ENCODE results near the gene TAX1BP1. TPM values are rescaled to one million over a fixed set of nuclear protein-coding genes. Genes with fewer than 3 reads are reported as not detected.

The TAX1BP1 gene
- total and polyA plus RNA-seq, 2 donors (not counting 3 experiments of a cell fraction or from before 2014, with no cell fraction given): 77.7 to 93.2 TPM

GRCh38 chr7:27866256-27866655 lies 126.3 kb downstream of the TAX1BP1 start:
- H3K4me2 ChIP-seq (ENCODE audit: insufficient read depth, low read length): no peak overlapping the region
- FAIRE-seq: no peak
- no peak overlapping the region for H2AFZ ChIP-seq (ENCODE audit: low read depth, low read length)
- H3K27me3 ChIP-seq (ENCODE audit: control insufficient read depth in 2 of 2, insufficient read depth in 2 of 2, low read length in 2 of 2): no peaks in the 10 kb centered on the region
- H3K4me1 ChIP-seq (ENCODE audit: control insufficient read depth, extremely low read depth, insufficient read depth, low read length): no peaks in the 10 kb centered on the region
- H3K9ac ChIP-seq (replicated peaks; ENCODE audit: extremely low read depth, insufficient read depth, low read length): no peak overlapping the region
- H3K79me2 ChIP-seq (ENCODE audit: control insufficient read depth, insufficient read depth, low read length): no peaks in the 10 kb centered on the region
- intact Hi-C loops (cut with micrococcal nuclease): no loop called here
- no peaks in the 10 kb centered on the region for H3K9me1 ChIP-seq (replicated peaks; ENCODE audit: control insufficient read depth, extremely low read depth, insufficient read depth, low read length)
- H3K27ac ChIP-seq (ENCODE audit: insufficient read depth, low read depth, low read length): no peak overlapping the region
- TF ChIP-seq FOS (IDR thresholded peaks at IDR 0.05; ENCODE audit: borderline replicate concordance, insufficient read depth, low read length) (no peak), GATA2 (IDR thresholded peaks at IDR 0.05; ENCODE audit: insufficient read depth, insufficient read length, low read depth, low read length) (no peak), POLR2AphosphoS5 (IDR thresholded peaks at IDR 0.05; ENCODE audit: insufficient read depth, low read depth, low read length) (no peak), EZH2 (IDR thresholded peaks at IDR 0.05; ENCODE audit: borderline replicate concordance, low read depth, low read length, severe bottlenecking) (no peak), CTCF (IDR thresholded peaks at IDR 0.05; ENCODE audit: extremely low read depth in 1 of 2, insufficient read depth in 1 of 2, low read depth in 1 of 2, low read length in 2 of 2) (no peak), POLR2A (IDR thresholded peaks at IDR 0.05; ENCODE audit: low read depth, low read length) (no peak), JUN (IDR thresholded peaks at IDR 0.05; ENCODE audit: borderline replicate concordance, insufficient read depth, insufficient read length, low read depth) (no peak), MAX (IDR thresholded peaks at IDR 0.05; ENCODE audit: insufficient read depth, insufficient read length) (no peak), MYC (IDR thresholded peaks at IDR 0.05; ENCODE audit: low read depth, low read length) (no peak)
- no peaks in the 10 kb centered on the region for H4K20me1 ChIP-seq (replicated peaks; ENCODE audit: control insufficient read depth, extremely low read depth, insufficient read depth, low read length)
- no peak for DNase-seq (ENCODE audit: low read depth, low spot score)
- ChIA-PET POLR2A (no interaction called here), CTCF (no interaction called here)
- no peaks in the 10 kb centered on the region for H3K9me3 ChIP-seq (replicated peaks; ENCODE audit: control insufficient read depth, insufficient read depth, low read length)
- dilution Hi-C loops (cut with MboI; ENCODE audit: extremely low pct_ligation_motif_present, low sequenced_read_pairs): no loop called here
- BruUV-seq (replicated peaks): no TSS peak
- H3K4me3 ChIP-seq (replicated peaks in 1 of 3; ENCODE audit: insufficient read depth in 1 of 3, low read depth in 1 of 3, low read length in 3 of 3): no peak overlapping the region
- H3K36me3 ChIP-seq (ENCODE audit: control insufficient read depth in 2 of 2, extremely low read depth in 1 of 2, insufficient read depth in 2 of 2, low read length in 2 of 2): no peaks in the 10 kb centered on the region

All from endothelial cell of umbilical vein (primary cell).